Raji (cell line): ENCODE results near the gene SRP68.

Source experiments
- POLR2A ChIP-seq: IDR thresholded peaks from 2 replicates; pipeline ENCODE4 v1.6.1; 2011; ENCODE audit warnings: low read depth, low read length, control low read depth; ENCODE audit not compliant: insufficient read depth

Gene SRP68

GRCh38 chr17:76039121-76039520, 33.2 kb downstream of the SRP68 start:
- TF ChIP-seq POLR2A: no peak

GRCh38 chr17:76038050-76038449, 34.3 kb downstream of the SRP68 start:
- no peak for TF ChIP-seq POLR2A

GRCh38 chr17:76036497-76037261, 35.6 kb downstream of the SRP68 start:
- no peak for TF ChIP-seq POLR2A

- no peak for TF ChIP-seq POLR2A
Measured at GRCh38 chr17:76034428-76035350, 37.6 kb downstream of the SRP68 start.

- TF ChIP-seq POLR2A: no peak
Measured at GRCh38 chr17:76033139-76033538, 39.2 kb downstream of the SRP68 start.

GRCh38 chr17:76032780-76033108, 39.6 kb downstream of the SRP68 start:
- TF ChIP-seq POLR2A: no peak

GRCh38 chr17:76032073-76032779, 40.1 kb downstream of the SRP68 start:
- no peak for TF ChIP-seq POLR2A

GRCh38 chr17:76027159-76027839, 45.0 kb downstream of the SRP68 start, which contains the start of gene EVPL:
Gene EVPL (minus strand): TSS chr17:76027306. CDS start chr17:76027198, 108 bp downstream.
- no peak for TF ChIP-seq POLR2A

GRCh38 chr17:76026714-76027158, 45.6 kb downstream of the SRP68 start:
- TF ChIP-seq POLR2A: no peak

GRCh38 chr17:76025294-76025693, 47.0 kb downstream of the SRP68 start:
- no peak for TF ChIP-seq POLR2A

GRCh38 chr17:76024353-76024752, 48.0 kb downstream of the SRP68 start:
- no peak for TF ChIP-seq POLR2A

GRCh38 chr17:76023900-76024237, 48.4 kb downstream of the SRP68 start:
- no peak for TF ChIP-seq POLR2A

GRCh38 chr17:76022973-76023899, 49.1 kb downstream of the SRP68 start:
- no peak for TF ChIP-seq POLR2A

GRCh38 chr17:76022285-76022684, 50.0 kb downstream of the SRP68 start:
- no peak for TF ChIP-seq POLR2A
